CD8-positive, alpha-beta memory T cell (primary cell): ENCODE measurements around the gene SCN2B. TPM values are rescaled to one million over a fixed set of nuclear protein-coding genes. Genes with fewer than 3 reads are reported as not detected.

ENCODE experiments used
- CTCF ChIA-PET: fragments of 350-600 bp; sonication (Branson Sonifier 250); formaldehyde crosslinking; loops from one replicate; lab custom pipeline; 2021; ENCODE audit warnings: antibody characterized with exemption; lab: Charles Lee
- POLR2A ChIA-PET: fragments of 350-600 bp; sonication (Branson Sonifier 250); formaldehyde crosslinking; loops from one replicate; lab custom pipeline; 2021; ENCODE audit warnings: antibody characterized with exemption; lab: Charles Lee
- DNase-seq, 5 donors: peaks; one replicate each; pipeline versions ENCODE4 v3.0.0 to v3.0.0-alpha.2; 2020 to 2022; ENCODE audit warnings: mixed read lengths in 1 of 5
- H3K27ac ChIP-seq: one replicate; pipeline ENCODE4 v1.7.0; 2013; ENCODE audit warnings: low read depth, mild to moderate bottlenecking, low read length, moderate library complexity
- H3K27me3 ChIP-seq: 2 replicates; pipeline ENCODE4 v1.7.0; 2013; ENCODE audit warnings: low read length, mild to moderate bottlenecking; ENCODE audit not compliant: insufficient read depth, poor library complexity, severe bottlenecking
- H3K36me3 ChIP-seq: 2 replicates; pipeline ENCODE4 v1.7.0; 2013; ENCODE audit warnings: mild to moderate bottlenecking, low read length, moderate library complexity; ENCODE audit not compliant: insufficient read depth
- H3K4me1 ChIP-seq: 2 replicates; pipeline ENCODE4 v1.7.0; 2013; ENCODE audit warnings: mild to moderate bottlenecking, low read length, moderate library complexity; ENCODE audit not compliant: insufficient read depth
- H3K4me3 ChIP-seq: 2 replicates; pipeline ENCODE4 v1.7.0; 2013; ENCODE audit warnings: mild to moderate bottlenecking, low read length
- H3K9me3 ChIP-seq: 2 replicates; pipeline ENCODE4 v1.7.0; 2013; ENCODE audit warnings: mild to moderate bottlenecking, low read length
- H3K27ac Mint-ChIP-seq, 8 donors: one replicate each; pipeline ENCODE4 v1.8.0; 2020 to 2021; ENCODE audit warnings: mixed read lengths in 8 of 8, mild to moderate bottlenecking in 6 of 8, inconsistent platforms in 3 of 8, moderate library complexity in 3 of 8
- H3K27me3 Mint-ChIP-seq, 2 donors: one replicate each; pipeline ENCODE4 v1.8.0; 2020 to 2021; ENCODE audit warnings: mixed read lengths in 2 of 2, mild to moderate bottlenecking in 1 of 2, moderate library complexity in 1 of 2
- H3K36me3 Mint-ChIP-seq, 3 donors: one replicate each; pipeline ENCODE4 v1.8.0; 2020 to 2021; ENCODE audit warnings: mixed read lengths in 3 of 3, inconsistent platforms in 1 of 3, mild to moderate bottlenecking in 1 of 3
- H3K4me1 Mint-ChIP-seq, 3 donors: one replicate each; pipeline ENCODE4 v1.8.0; 2020 to 2021; ENCODE audit warnings: mixed read lengths in 3 of 3, inconsistent platforms in 1 of 3, mild to moderate bottlenecking in 1 of 3
- H3K4me3 Mint-ChIP-seq, 7 donors: one replicate each; pipeline ENCODE4 v1.8.0; 2020 to 2021; ENCODE audit warnings: mixed read lengths in 7 of 7, mild to moderate bottlenecking in 6 of 7, moderate library complexity in 4 of 7, inconsistent platforms in 2 of 7
- H3K9me3 Mint-ChIP-seq, 5 donors: one replicate each; pipeline ENCODE4 v1.8.0; 2020 to 2022; ENCODE audit warnings: mixed read lengths in 5 of 5, mild to moderate bottlenecking in 3 of 5, moderate library complexity in 2 of 5, inconsistent platforms in 1 of 5
- polyA plus RNA-seq: library from polyadenylated mRNA; unstranded; fragments of 300-500 nt; fragmentation: Illumina TruSeq; gene quantifications from one replicate; pipeline ENCODE4 v1.2.3, GENCODE V29; 2021
- total RNA-seq, 2 experiments: library from RNA; stranded (reverse); gene quantifications; one replicate each; pipeline ENCODE4 v1.2.3, GENCODE V29; 2021

SCN2B gene
- total and polyA plus RNA-seq, 3 experiments from 2014 or later, result not detected

DNA sequence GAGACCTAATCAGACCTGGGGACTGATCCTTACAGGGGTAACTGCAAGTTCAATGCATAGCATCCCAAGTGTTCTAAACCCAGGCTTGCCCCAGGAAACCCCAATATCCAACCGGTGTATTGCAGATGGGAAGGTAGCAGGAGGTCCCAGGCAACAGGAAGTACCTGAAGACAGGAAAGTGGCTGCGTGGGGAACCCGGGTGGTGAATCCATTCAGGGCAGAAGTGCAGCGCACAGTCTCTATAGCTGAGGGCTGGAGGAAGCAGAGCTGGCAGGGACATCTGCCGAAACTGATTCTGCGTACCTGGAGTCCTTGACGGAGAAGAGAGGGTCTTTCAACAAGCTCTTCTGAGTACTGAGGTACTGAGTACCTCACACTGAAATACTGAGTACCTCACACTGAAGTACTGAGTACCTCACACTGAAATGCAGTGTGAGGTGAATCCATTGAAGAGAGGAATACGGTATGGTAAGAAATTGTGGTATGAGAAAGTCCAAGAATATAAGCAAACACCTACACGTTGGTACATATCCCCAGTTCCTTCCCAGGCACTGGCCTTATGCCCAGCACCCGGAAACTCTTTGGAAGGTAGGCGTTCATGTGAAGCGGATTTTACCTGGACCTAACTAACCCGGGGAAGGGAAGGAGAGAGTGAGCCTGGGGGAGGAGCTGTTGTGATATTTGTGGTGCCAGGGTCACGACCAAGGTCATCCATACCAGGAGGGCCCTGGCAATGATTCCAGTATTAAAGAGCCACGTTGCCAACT is 43.9 kb downstream of the SCN2B start:
- H3K4me3 ChIP-seq, result no peak overlapping the region
- Mint-ChIP-seq H3K4me1 (no peaks in the 10 kb centered on the region), H3K36me3 (no peaks in the 10 kb centered on the region), H3K4me3 (no peak overlapping the region), H3K9me3 (no peaks in the 10 kb centered on the region), H3K27me3 (peaks cover 13 to 41% of the 10 kb centered on the region in 2 donors), H3K27ac (peak overlapping the region in 1 of 8 donors; percentile 48)
- no peaks in the 10 kb centered on the region for H3K4me1 ChIP-seq
- no peaks in the 10 kb centered on the region for H3K27me3 ChIP-seq
- CTCF ChIA-PET, result interaction anchor here (1.3 to 2.1 kb wide), 2 partner anchors 11 to 39 kb away, joined by 4 read pairs; no protein-coding TSS in a partner anchor
- no peak overlapping the region for H3K27ac ChIP-seq
- H3K36me3 ChIP-seq, result no peaks in the 10 kb centered on the region
- H3K9me3 ChIP-seq, result no peaks in the 10 kb centered on the region
- no peak for DNase-seq
- POLR2A ChIA-PET, result no interaction called here

DNA sequence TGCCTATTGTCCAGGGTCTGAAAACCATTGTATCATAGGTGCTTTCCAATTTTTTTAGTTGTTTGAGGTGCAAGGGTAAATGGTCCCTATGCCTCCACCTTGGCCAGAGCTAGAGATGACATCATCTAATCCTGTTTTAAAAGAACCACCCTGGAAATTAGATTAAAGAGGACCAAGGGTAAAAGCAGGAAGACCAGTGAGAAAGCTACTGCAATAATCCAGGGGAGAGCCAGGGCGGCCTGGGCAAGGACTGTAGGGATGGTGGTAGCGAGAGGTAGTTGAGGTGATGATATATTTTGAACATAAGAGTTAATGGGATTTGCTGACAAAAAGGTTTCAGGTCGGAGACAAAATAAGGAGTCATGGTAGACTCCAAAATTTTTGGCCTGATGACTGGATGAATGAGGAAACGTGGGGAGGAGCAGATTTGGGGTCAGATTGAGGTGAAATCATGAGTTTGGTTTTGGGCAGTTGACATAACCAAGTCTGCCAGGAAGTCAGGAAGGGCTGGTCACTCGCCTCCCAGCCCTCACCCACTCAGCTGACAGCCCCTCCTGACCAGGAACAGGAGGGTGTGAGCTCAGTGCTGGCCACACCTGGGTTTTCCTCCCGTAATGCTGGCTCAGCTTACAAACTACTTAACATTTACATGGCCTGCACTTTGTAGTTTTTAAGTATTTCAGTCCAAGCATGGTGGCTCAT is 46.8 kb downstream of the SCN2B start:
- no peak overlapping the region for H3K27ac Mint-ChIP-seq
- no peaks in the 10 kb centered on the region for H3K36me3 Mint-ChIP-seq
- H3K4me1 ChIP-seq, result no peaks in the 10 kb centered on the region
- no peaks in the 10 kb centered on the region for H3K4me1 Mint-ChIP-seq
- H3K4me3 ChIP-seq, result no peak overlapping the region
- no peak for DNase-seq
- H3K9me3 ChIP-seq, result no peaks in the 10 kb centered on the region
- peak overlapping the region in 1 of 7 donors; percentile 23 for H3K4me3 Mint-ChIP-seq
- CTCF ChIA-PET, result no interaction called here
- no peaks in the 10 kb centered on the region for H3K9me3 Mint-ChIP-seq
- peaks cover 18 to 26% of the 10 kb centered on the region in 2 donors for H3K27me3 Mint-ChIP-seq
- POLR2A ChIA-PET, result no interaction called here
- H3K36me3 ChIP-seq, result no peaks in the 10 kb centered on the region
- no peaks in the 10 kb centered on the region for H3K27me3 ChIP-seq
- H3K27ac ChIP-seq, result no peak overlapping the region

DNA sequence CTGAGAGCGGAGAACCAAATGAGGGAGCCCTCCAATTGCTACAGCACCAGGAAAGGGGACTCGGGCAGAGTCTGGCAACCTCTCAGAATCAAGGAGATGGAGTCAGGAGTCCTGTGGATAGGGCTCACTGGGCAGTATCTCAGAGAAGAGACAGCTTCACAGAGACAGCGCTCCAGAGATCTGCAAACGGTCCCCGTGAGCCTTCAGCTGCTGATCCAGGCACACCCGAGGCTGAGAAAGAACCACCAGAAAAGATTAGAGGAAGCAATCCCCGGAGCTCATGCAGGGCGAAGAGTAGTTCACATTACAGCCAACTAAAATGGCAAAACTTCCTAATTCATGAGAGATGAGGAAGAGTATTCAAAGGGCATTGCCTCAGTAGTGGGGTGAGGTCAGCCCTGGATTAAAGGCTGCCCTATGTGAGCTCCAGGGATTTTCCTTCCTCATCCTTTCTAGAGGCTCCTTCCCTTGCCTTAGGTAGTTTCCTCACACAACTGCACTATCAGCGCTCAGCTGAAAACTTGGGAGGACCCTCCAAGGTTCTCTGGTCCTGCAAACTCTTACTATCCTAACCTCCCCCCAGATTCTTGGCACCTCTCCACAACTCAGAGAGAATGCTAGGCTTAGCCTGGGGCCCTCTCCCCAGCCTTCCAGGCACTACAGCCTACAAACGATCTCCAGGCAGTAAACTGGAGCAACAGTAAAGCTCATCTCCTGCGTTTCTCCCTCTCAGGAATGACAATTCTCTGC is 47.5 kb downstream of the SCN2B start:
- Mint-ChIP-seq H3K9me3 (no peaks in the 10 kb centered on the region), H3K27ac (no peak overlapping the region), H3K36me3 (no peaks in the 10 kb centered on the region), H3K4me3 (no peak overlapping the region), H3K4me1 (no peaks in the 10 kb centered on the region), H3K27me3 (peaks cover 18% of the 10 kb centered on the region in 2 donors)
- Histone ChIP-seq H3K36me3 (no peaks in the 10 kb centered on the region), H3K27me3 (no peaks in the 10 kb centered on the region), H3K4me3 (no peak overlapping the region), H3K27ac (no peak overlapping the region), H3K4me1 (no peaks in the 10 kb centered on the region), H3K9me3 (no peaks in the 10 kb centered on the region)
- ChIA-PET CTCF (no interaction called here), POLR2A (no interaction called here)
- DNase-seq, result no peak

DNA sequence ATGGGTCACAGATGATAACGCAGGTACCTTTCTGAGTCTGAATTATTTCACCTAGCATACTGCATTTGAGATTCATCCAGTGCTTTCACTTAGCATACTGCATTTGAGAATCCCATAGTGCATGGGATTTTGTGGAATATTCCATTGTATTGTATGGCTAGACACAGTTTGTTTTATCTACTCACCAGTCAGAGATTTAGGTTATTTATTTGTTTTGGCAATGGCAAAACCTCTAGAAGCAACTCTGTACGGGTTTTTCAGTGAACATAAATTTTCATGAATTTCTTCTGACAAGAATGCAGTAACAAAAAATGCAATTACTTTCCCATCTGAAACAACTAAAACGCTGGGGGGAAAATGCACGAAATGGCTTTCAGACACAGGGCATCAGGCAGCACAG is 48.1 kb downstream of the SCN2B start:
- DNase-seq, result no peak
- CTCF ChIA-PET, result no interaction called here
- H3K27ac Mint-ChIP-seq, result no peak overlapping the region
- Histone ChIP-seq H3K27me3 (no peaks in the 10 kb centered on the region), H3K4me1 (no peaks in the 10 kb centered on the region), H3K4me3 (no peak overlapping the region), H3K36me3 (no peaks in the 10 kb centered on the region), H3K27ac (no peak overlapping the region), H3K9me3 (no peaks in the 10 kb centered on the region)
- no peaks in the 10 kb centered on the region for H3K9me3 Mint-ChIP-seq
- no peaks in the 10 kb centered on the region for H3K4me1 Mint-ChIP-seq
- H3K27me3 Mint-ChIP-seq, result peaks cover 15 to 16% of the 10 kb centered on the region in 2 donors
- no peak overlapping the region for H3K4me3 Mint-ChIP-seq
- H3K36me3 Mint-ChIP-seq, result no peaks in the 10 kb centered on the region
- POLR2A ChIA-PET, result no interaction called here

DNA sequence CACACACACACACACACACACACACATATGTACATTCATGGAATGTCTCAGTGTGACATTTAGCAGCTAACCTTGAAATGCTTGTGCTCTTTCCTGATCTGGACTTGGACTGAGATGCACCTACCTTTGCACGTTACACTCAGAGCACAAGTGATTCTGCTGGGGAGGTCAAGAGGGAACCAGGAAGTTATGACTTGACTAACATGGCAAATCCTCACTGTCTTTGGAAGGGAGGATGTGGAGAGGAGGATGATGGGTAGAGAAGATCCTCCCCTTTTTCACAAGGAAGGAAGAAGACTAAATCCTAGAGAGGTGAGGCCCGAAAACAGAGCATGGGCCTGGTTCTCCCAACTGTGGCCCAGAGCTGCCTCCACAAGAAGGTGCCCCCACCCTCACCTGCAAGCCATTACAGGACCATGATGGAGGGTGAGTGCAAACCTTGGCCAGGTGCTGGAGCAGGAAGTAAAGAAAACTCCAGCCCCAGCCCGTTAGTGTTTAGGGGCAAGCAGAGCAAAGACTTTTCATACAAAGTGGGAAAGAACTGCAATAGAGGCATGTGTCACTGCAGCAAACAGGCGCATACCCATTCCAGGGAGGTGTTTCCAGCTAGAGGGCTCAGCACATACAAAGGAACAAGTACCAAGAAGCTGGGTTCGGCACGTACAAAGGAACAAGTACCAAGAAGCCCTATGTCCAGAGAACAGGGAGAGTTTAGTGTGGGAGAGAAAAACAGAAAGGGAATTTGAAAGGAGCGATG is 50.2 kb downstream of the SCN2B start:
- CTCF ChIA-PET, result no interaction called here
- Histone ChIP-seq H3K9me3 (no peaks in the 10 kb centered on the region), H3K36me3 (no peaks in the 10 kb centered on the region), H3K4me1 (no peaks in the 10 kb centered on the region), H3K27me3 (no peaks in the 10 kb centered on the region), H3K27ac (no peak overlapping the region), H3K4me3 (no peak overlapping the region)
- Mint-ChIP-seq H3K27ac (peak overlapping the region in 1 of 8 donors; percentile 72), H3K36me3 (no peaks in the 10 kb centered on the region), H3K4me1 (no peaks in the 10 kb centered on the region), H3K27me3 (peaks cover 8 to 20% of the 10 kb centered on the region in 2 donors), H3K9me3 (no peaks in the 10 kb centered on the region), H3K4me3 (no peak overlapping the region)
- POLR2A ChIA-PET, result no interaction called here
- no peak for DNase-seq

DNA sequence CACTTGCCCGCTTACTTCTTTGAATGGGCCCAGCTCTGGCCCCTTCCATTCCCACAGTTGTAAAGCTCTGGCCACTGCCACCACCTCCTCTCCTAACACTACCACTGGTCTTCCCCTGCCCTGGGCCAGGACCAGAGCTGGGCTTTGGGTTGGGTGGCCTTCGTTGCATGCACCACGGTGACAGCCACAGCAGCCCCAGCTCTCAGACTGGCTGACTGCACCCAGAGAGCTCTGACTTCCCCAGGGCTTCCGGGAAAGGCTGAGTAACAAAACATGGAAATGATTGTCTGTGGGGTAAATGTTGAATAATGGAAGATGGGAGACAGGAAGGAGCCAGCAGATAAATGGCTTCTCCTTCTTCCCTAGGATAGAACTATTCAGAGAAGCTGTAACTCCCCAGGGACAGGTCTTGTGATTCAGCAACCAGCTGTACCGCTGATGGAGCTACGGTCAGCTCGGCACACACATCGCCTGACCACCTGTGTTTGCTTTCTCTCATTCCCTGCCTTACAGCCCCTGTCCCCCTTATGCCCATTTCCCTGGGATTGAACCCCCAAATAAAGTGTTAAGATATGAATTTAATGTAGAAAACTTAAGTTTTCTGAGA is 51.4 kb downstream of the SCN2B start:
- ChIA-PET POLR2A (no interaction called here), CTCF (no interaction called here)
- no peak for DNase-seq
- Mint-ChIP-seq H3K4me3 (no peak overlapping the region), H3K36me3 (no peaks in the 10 kb centered on the region), H3K27me3 (peaks cover 8 to 19% of the 10 kb centered on the region in 2 donors), H3K4me1 (no peaks in the 10 kb centered on the region), H3K27ac (peak overlapping the region in 1 of 8 donors; percentile 88), H3K9me3 (peaks cover 0 to 3% (median 0%) of the 10 kb centered on the region in 5 donors)
- H3K9me3 ChIP-seq, result no peaks in the 10 kb centered on the region
- no peak overlapping the region for H3K27ac ChIP-seq
- H3K27me3 ChIP-seq, result no peaks in the 10 kb centered on the region
- H3K4me1 ChIP-seq, result no peaks in the 10 kb centered on the region
- no peaks in the 10 kb centered on the region for H3K36me3 ChIP-seq
- no peak overlapping the region for H3K4me3 ChIP-seq

DNA sequence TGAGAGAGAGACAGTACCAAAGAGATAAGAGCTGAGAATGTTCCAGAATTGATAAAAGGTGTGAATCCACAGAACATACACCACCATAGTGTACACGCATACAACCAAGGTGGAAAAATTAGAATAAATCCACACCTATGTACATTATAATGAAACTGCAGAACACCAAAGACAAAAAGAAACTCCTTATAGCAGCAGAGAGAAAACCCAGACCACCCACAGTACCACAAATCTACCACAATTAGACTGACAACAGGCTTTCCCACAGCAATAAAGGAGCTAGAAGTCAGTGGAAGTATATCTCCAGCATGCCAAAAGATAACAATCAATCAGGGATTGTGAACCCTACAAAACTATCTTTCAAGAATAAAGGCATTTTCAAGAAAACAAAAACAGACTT is 55.6 kb downstream of the SCN2B start:
- Histone ChIP-seq H3K27me3 (no peaks in the 10 kb centered on the region), H3K36me3 (no peaks in the 10 kb centered on the region), H3K27ac (no peak overlapping the region), H3K4me3 (no peak overlapping the region), H3K4me1 (no peaks in the 10 kb centered on the region), H3K9me3 (no peaks in the 10 kb centered on the region)
- DNase-seq, result no peak
- Mint-ChIP-seq H3K27me3 (peaks cover 0 to 12% of the 10 kb centered on the region in 2 donors), H3K27ac (no peak overlapping the region), H3K4me3 (no peak overlapping the region), H3K36me3 (no peaks in the 10 kb centered on the region), H3K4me1 (peaks cover 5 to 17% (median 16%) of the 10 kb centered on the region in 3 donors), H3K9me3 (peaks cover 0 to 3% (median 0%) of the 10 kb centered on the region in 5 donors)
- POLR2A ChIA-PET, result no interaction called here
- CTCF ChIA-PET, result no interaction called here
